Gastrocnemius medialis (tissue), 4 donors: ENCODE data around the gene VAT1.

Experiments used
- POLR2A ChIP-seq, 2 donors: fragments of 450-650 bp; IDR thresholded peaks; one replicate each; pipeline ENCODE4 v1.6.1; 2017; ENCODE audit warnings: antibody characterized with exemption in 2 of 2, mild to moderate bottlenecking in 2 of 2, moderate library complexity in 2 of 2
- TF ChIP-seq, protein P1 (sequence below), 5 experiments: fragments of 450-650 bp in 3 of 5; fragments of 200-600 bp in 2 of 5; sonication (generic) in 2 of 5; IDR thresholded peaks in 4 of 5; conservative IDR thresholded peaks in 1 of 5; 1 replicate in 4 of 5; 2 replicates in 1 of 5; pipeline ENCODE4 v1.5.1; 2016 to 2019; ENCODE audit warnings: antibody characterized with exemption in 5 of 5, mild to moderate bottlenecking in 3 of 5, moderate library complexity in 3 of 5

- TF ChIP-seq, protein P1, sequence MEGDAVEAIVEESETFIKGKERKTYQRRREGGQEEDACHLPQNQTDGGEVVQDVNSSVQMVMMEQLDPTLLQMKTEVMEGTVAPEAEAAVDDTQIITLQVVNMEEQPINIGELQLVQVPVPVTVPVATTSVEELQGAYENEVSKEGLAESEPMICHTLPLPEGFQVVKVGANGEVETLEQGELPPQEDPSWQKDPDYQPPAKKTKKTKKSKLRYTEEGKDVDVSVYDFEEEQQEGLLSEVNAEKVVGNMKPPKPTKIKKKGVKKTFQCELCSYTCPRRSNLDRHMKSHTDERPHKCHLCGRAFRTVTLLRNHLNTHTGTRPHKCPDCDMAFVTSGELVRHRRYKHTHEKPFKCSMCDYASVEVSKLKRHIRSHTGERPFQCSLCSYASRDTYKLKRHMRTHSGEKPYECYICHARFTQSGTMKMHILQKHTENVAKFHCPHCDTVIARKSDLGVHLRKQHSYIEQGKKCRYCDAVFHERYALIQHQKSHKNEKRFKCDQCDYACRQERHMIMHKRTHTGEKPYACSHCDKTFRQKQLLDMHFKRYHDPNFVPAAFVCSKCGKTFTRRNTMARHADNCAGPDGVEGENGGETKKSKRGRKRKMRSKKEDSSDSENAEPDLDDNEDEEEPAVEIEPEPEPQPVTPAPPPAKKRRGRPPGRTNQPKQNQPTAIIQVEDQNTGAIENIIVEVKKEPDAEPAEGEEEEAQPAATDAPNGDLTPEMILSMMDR (IDR thresholded peaks at IDR 0.05 in 4 of 5, conservative IDR thresholded peaks at IDR 0.05 in 1 of 5): no peak
- TF ChIP-seq POLR2A (IDR thresholded peaks at IDR 0.05): no peak
These were observed 10.3 kb downstream of the VAT1 start for GRCh38 chr17:43011728-43012472.
